SK-N-SH (cell line): ENCODE measurements around the gene SETD1A. TPM values are rescaled to one million over a fixed set of nuclear protein-coding genes. Genes with fewer than 3 reads are reported as not detected.

Source experiments
- CTCF ChIA-PET: fragments of 300-600, 350-600 bp; formaldehyde crosslinking; extraction: SDS; loops from one replicate; lab custom pipeline; 2021; lab: Yijun Ruan, JAX
- POLR2A ChIA-PET: fragments of 350-600 bp; sonication (Branson Sonifier 250); formaldehyde crosslinking; extraction: SDS; loops from one replicate; lab custom pipeline; 2020; ENCODE audit warnings: antibody characterized with exemption, inconsistent platforms; lab: Yijun Ruan, JAX
- DNase-seq: peaks from one replicate; pipeline ENCODE4 v3.0.0; 2012
- H2AFZ ChIP-seq: fragments of 200-600 bp; sonication (generic); 2 replicates; pipeline ENCODE4 v1.8.1; 2016; ENCODE audit warnings: antibody characterized with exemption, mild to moderate bottlenecking, low read depth
- H3F3A ChIP-seq: fragments of 200-600 bp; sonication (generic); replicated peaks from 2 replicates; pipeline ENCODE3; 2016; ENCODE audit warnings: antibody characterized with exemption, mild to moderate bottlenecking; ENCODE audit not compliant: insufficient read depth
- H3K27ac ChIP-seq, 2 experiments: fragments of 200-500 bp in 1 of 2; fragments of 200-600 bp in 1 of 2; sonication (Bioruptor generic) in 1 of 2; sonication (generic), shearing (Covaris generic) in 1 of 2; 2 replicates each; pipeline versions ENCODE4 v1.5.1 to v1.6.1; 2014 to 2016; ENCODE audit warnings: low read depth in 2 of 2, inconsistent platforms in 1 of 2, low read length in 1 of 2, mild to moderate bottlenecking in 1 of 2, mixed read lengths in 1 of 2
- H3K27me3 ChIP-seq: fragments of 200-600 bp; sonication (generic), shearing (Covaris generic); 2 replicates; pipeline ENCODE4 v1.6.1; 2016; ENCODE audit warnings: mixed run types; ENCODE audit not compliant: insufficient read depth
- H3K36me3 ChIP-seq, 2 experiments: fragments of 200-500 bp in 1 of 2; fragments of 200-600 bp in 1 of 2; sonication (Bioruptor generic) in 1 of 2; sonication (generic) in 1 of 2; replicated peaks in 1 of 2; 2 replicates each; pipeline versions ENCODE3 to v1.5.1; 2014 to 2016; ENCODE audit warnings: low read length in 1 of 2, mild to moderate bottlenecking in 1 of 2; ENCODE audit not compliant: insufficient read depth in 2 of 2, control insufficient read depth in 1 of 2
- H3K4me1 ChIP-seq, 2 experiments: fragments of 200-500 bp in 1 of 2; fragments of 200-600 bp in 1 of 2; sonication (Bioruptor generic) in 1 of 2; sonication (generic), shearing (Covaris generic) in 1 of 2; 2 replicates each; pipeline versions ENCODE4 v1.5.1 to v1.6.1; 2014 to 2016; ENCODE audit warnings: low read depth in 1 of 2, low read length in 1 of 2, mixed run types in 1 of 2; ENCODE audit not compliant: insufficient read depth in 2 of 2, control insufficient read depth in 1 of 2
- H3K4me2 ChIP-seq: fragments of 200-600 bp; sonication (generic), shearing (Covaris generic); 2 replicates; pipeline ENCODE4 v1.6.1; 2017; ENCODE audit warnings: mixed run types
- H3K4me3 ChIP-seq, 2 experiments: fragments of 200-500 bp in 1 of 2; fragments of 200-600 bp in 1 of 2; sonication (Bioruptor generic) in 1 of 2; sonication (generic), shearing (Covaris generic) in 1 of 2; 2 replicates each; pipeline versions ENCODE4 v1.5.1 to v1.8.1; 2014 to 2016; ENCODE audit warnings: low read depth in 2 of 2, inconsistent platforms in 1 of 2, low read length in 1 of 2, mild to moderate bottlenecking in 1 of 2, mixed read lengths in 1 of 2, moderate library complexity in 1 of 2
- H3K79me2 ChIP-seq: fragments of 200-600 bp; sonication (generic); 2 replicates; pipeline ENCODE4 v1.8.1; 2017; ENCODE audit warnings: mild to moderate bottlenecking; ENCODE audit not compliant: insufficient read depth
- H3K9ac ChIP-seq: fragments of 200-600 bp; sonication (generic); 2 replicates; pipeline ENCODE4 v1.6.1; 2017; ENCODE audit warnings: mixed run types
- H3K9me2 ChIP-seq: fragments of 200-600 bp; sonication (generic); 2 replicates; pipeline ENCODE4 v1.6.1; 2017; ENCODE audit warnings: mixed run types
- H3K9me3 ChIP-seq: fragments of 200-600 bp; sonication (generic); 2 replicates; pipeline ENCODE4 v1.6.1; 2017; ENCODE audit warnings: mixed run types, mild to moderate bottlenecking, moderate library complexity
- H4K20me1 ChIP-seq: fragments of 200-600 bp; sonication (generic); 2 replicates; pipeline ENCODE4 v1.6.1; 2017; ENCODE audit warnings: mild to moderate bottlenecking, mixed run types; ENCODE audit not compliant: insufficient read depth
- CHD2 ChIP-seq: fragments of 150-350 bp; IDR thresholded peaks from 2 replicates; pipeline ENCODE4 v1.6.1; 2018; ENCODE audit warnings: low read length; ENCODE audit not compliant: partially characterized antibody
- ELF1 ChIP-seq: IDR thresholded peaks from 2 replicates; pipeline ENCODE4 v1.4.0; 2012
- EP300 ChIP-seq, 2 experiments: IDR thresholded peaks; 2 replicates each; pipeline versions ENCODE4 v1.4.0 to v1.6.1; 2012; ENCODE audit warnings: borderline replicate concordance in 1 of 2, low read depth in 1 of 2, low read length in 1 of 2
- GABPA ChIP-seq: IDR thresholded peaks from 2 replicates; pipeline ENCODE4 v1.4.0; 2012; ENCODE audit warnings: low read depth, mild to moderate bottlenecking
- JUND ChIP-seq: IDR thresholded peaks from 2 replicates; pipeline ENCODE4 v1.4.0; 2012
- NRF1 ChIP-seq: IDR thresholded peaks from 2 replicates; pipeline ENCODE4 v1.6.1; 2012; ENCODE audit warnings: low read depth, mild to moderate bottlenecking, low read length
- PBX3 ChIP-seq: IDR thresholded peaks from 2 replicates; pipeline ENCODE4; 2012
- RAD21 ChIP-seq: IDR thresholded peaks from 2 replicates; pipeline ENCODE4 v1.6.1; 2012; ENCODE audit warnings: mild to moderate bottlenecking, low read length
- RXRA ChIP-seq: IDR thresholded peaks from 2 replicates; pipeline ENCODE4 v1.4.0; 2012; ENCODE audit warnings: low read depth, mild to moderate bottlenecking, borderline replicate concordance
- TAF1 ChIP-seq: IDR thresholded peaks from 2 replicates; pipeline ENCODE4 v1.6.1; 2012; ENCODE audit warnings: low read depth, mild to moderate bottlenecking, low read length, moderate library complexity, borderline replicate concordance
- TCF12 ChIP-seq: IDR thresholded peaks from 2 replicates; pipeline ENCODE4 v1.4.0; 2012
- USF2 ChIP-seq: fragments of 150-350 bp; IDR thresholded peaks from 2 replicates; pipeline ENCODE4 v1.6.1; 2017; ENCODE audit warnings: antibody characterized with exemption, low read length, low read depth, borderline replicate concordance
- WGBS: methylation state at CpG from one replicate; pipeline ENCODE4 v1.1.6; 2017; ENCODE audit warnings: low lambda C conversion rate; 5-methylcytosine and 5-hydroxymethylcytosine counted together
- polyA plus RNA-seq, 3 experiments: library from polyadenylated mRNA; depleted of rRNA; stranded (reverse); fragments of >200 nt; gene quantifications; 2 replicates each; pipeline ENCODE4 v1.2.3, GENCODE V29; 2012
- TF ChIP-seq, protein P1 (sequence below): fragments of 200-600 bp; sonication (generic); IDR thresholded peaks from 2 replicates; pipeline ENCODE4 v1.6.1; 2017; ENCODE audit warnings: antibody characterized with exemption, mild to moderate bottlenecking, moderate library complexity

Gene SETD1A
- polyA plus RNA-seq, 1 of the 3 experiments (the other 2 are of a cell fraction) = 6.8 TPM

GRCh38 chr16:30953511-30954124 is 3.9 kb upstream of the SETD1A start:
- Histone ChIP-seq H3K4me2 (no peak overlapping the region), H3K27ac (peak overlapping the region; percentile 23 to 41; a peak in 3 of 4 replicates), H3K9me2 (no peaks in the 10 kb centered on the region), H3K4me1 (peaks cover 0 to 32% of the 10 kb centered on the region in 2 experiments; a peak in 1 of 4 replicates), H4K20me1 (no peaks in the 10 kb centered on the region; the same call in 1 of the 2 replicates), H3K36me3 (no peaks in the 10 kb centered on the region), H3K9me3 (no peaks in the 10 kb centered on the region), H3K4me3 (no peak overlapping the region), H3K79me2 (peaks cover 15% of the 10 kb centered on the region), H3K9ac (no peak overlapping the region), H3F3A (peaks cover 61% of the 10 kb centered on the region), H3K27me3 (no peaks in the 10 kb centered on the region)
- ChIA-PET POLR2A (interaction anchor here (0.9 kb wide), 1 partner anchor 9 kb away, joined by 3 read pairs; no protein-coding TSS in a partner anchor), CTCF (interaction anchor here (0.7 to 6.4 kb wide), 26 partner anchors 9 to 507 kb away, joined by 3 to 45 read pairs (median 3); partner anchors contain the start of genes KAT8 and ZNF843)
- TF ChIP-seq RAD21 (peak; percentile 70), TCF12 (no peak), PBX3 (no peak), CHD2 (peak; percentile 31), NRF1 (peak; percentile 3; the same call in 1 of the 2 replicates), ELF1 (peak; percentile 55)
- TF ChIP-seq, protein P1, sequence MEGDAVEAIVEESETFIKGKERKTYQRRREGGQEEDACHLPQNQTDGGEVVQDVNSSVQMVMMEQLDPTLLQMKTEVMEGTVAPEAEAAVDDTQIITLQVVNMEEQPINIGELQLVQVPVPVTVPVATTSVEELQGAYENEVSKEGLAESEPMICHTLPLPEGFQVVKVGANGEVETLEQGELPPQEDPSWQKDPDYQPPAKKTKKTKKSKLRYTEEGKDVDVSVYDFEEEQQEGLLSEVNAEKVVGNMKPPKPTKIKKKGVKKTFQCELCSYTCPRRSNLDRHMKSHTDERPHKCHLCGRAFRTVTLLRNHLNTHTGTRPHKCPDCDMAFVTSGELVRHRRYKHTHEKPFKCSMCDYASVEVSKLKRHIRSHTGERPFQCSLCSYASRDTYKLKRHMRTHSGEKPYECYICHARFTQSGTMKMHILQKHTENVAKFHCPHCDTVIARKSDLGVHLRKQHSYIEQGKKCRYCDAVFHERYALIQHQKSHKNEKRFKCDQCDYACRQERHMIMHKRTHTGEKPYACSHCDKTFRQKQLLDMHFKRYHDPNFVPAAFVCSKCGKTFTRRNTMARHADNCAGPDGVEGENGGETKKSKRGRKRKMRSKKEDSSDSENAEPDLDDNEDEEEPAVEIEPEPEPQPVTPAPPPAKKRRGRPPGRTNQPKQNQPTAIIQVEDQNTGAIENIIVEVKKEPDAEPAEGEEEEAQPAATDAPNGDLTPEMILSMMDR = peak; percentile 85
- TF ChIP-seq, all 33 proteins: peak for 5
- WGBS = 39% methylated on average over 13 of the region's 15 CpGs
- peak; percentile 76 for DNase-seq
- H2AFZ ChIP-seq = no peak overlapping the region

GRCh38 chr16:30954993-30955392 is 2.6 kb upstream of the SETD1A start:
- no peaks in the 10 kb centered on the region; the same call in 1 of the 2 replicates for H4K20me1 ChIP-seq
- H3K4me1 ChIP-seq = peaks cover 0 to 36% of the 10 kb centered on the region in 2 experiments; a peak in 1 of 4 replicates
- H3K9me3 ChIP-seq = no peaks in the 10 kb centered on the region
- H3K27me3 ChIP-seq = no peaks in the 10 kb centered on the region
- peaks cover 11% of the 10 kb centered on the region in 2 experiments for H3K36me3 ChIP-seq
- CTCF ChIA-PET = interaction anchor here (1.7 to 6.4 kb wide), 5 partner anchors 10 to 75 kb away, joined by 5 to 45 read pairs (median 10); partner anchors contain the start of gene HSD3B7
- no peak overlapping the region for H3K9ac ChIP-seq
- H3F3A ChIP-seq = peaks cover 56% of the 10 kb centered on the region
- 93% methylated on average over 8 of the region's 8 CpGs for WGBS
- POLR2A ChIA-PET = no interaction called here
- no peak for TF ChIP-seq USF2
- no peak for TF ChIP-seq GABPA
- no peak for TF ChIP-seq JUND
- TF ChIP-seq, protein P1 = no peak
- TF ChIP-seq TAF1 = no peak
- TF ChIP-seq PBX3 = no peak
- no peak for TF ChIP-seq EP300 (IDR thresholded peaks at IDR 0.05; ENCODE audit: borderline replicate concordance in 1 of 2, low read depth in 1 of 2, low read length in 1 of 2)
- TF ChIP-seq RXRA = no peak
- no peak overlapping the region for H3K27ac ChIP-seq
- no peak overlapping the region for H3K4me3 ChIP-seq
- no peaks in the 10 kb centered on the region for H3K9me2 ChIP-seq
- H3K4me2 ChIP-seq = no peak overlapping the region
- no peak overlapping the region for H2AFZ ChIP-seq
- peaks cover 24% of the 10 kb centered on the region for H3K79me2 ChIP-seq
- DNase-seq = no peak
